GM04504 (cell line): ENCODE results near the gene LRP10.
"Not testable (repeated sequence)": the region's sequence is repeated elsewhere in the genome, so short reads cannot be mapped to it uniquely, and the experiment has no call there.

Experiments
- DNase-seq: peaks from one replicate; pipeline ENCODE4 v3.0.0-alpha.2; 2012; ENCODE audit warnings: low read depth

The LRP10 gene

GRCh38 chr14:22843123-22843925, 28.2 kb upstream of the LRP10 start:
- DNase-seq, result no peak

DNA sequence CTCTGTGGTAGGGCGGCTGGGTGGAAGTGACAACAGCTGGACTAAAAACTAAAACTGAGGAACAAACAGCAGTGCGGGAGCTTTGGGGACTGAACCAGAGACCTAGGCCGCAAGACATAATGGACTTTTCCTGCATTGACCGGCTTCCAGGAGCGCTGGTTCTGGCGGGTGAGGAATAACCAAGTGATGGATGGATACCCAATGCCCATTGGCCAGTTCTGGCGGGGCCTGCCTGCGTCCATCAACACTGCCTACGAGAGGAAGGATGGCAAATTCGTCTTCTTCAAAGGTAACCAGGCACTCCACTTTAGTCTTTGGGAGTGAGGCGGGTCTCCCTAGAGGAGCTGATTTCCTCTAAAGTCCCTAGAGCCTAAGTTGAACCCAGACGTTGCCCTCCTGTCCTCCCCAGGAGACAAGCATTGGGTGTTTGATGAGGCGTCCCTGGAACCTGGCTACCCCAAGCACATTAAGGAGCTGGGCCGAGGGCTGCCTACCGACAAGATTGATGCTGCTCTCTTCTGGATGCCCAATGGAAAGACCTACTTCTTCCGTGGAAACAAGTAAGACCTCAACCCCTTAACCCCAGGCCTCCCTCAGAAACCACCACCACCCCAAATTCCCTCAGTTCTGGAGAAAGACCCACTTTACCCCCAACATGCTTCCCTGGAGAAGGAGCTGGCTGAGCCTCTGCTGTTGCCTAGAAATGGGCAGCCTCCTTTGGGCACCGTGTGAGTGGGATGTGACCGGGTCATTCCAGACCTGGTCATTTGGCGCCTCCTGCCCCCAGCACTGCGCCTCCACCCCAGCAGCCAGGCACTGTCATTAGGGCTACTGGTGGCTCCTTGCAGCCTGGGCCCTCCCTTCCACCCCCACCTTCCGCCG, 27.1 kb upstream of the LRP10 start:
- no peak for DNase-seq

- DNase-seq, result no peak
Measured at GRCh38 chr14:22845103-22845394, 26.5 kb upstream of the LRP10 start.

DNA sequence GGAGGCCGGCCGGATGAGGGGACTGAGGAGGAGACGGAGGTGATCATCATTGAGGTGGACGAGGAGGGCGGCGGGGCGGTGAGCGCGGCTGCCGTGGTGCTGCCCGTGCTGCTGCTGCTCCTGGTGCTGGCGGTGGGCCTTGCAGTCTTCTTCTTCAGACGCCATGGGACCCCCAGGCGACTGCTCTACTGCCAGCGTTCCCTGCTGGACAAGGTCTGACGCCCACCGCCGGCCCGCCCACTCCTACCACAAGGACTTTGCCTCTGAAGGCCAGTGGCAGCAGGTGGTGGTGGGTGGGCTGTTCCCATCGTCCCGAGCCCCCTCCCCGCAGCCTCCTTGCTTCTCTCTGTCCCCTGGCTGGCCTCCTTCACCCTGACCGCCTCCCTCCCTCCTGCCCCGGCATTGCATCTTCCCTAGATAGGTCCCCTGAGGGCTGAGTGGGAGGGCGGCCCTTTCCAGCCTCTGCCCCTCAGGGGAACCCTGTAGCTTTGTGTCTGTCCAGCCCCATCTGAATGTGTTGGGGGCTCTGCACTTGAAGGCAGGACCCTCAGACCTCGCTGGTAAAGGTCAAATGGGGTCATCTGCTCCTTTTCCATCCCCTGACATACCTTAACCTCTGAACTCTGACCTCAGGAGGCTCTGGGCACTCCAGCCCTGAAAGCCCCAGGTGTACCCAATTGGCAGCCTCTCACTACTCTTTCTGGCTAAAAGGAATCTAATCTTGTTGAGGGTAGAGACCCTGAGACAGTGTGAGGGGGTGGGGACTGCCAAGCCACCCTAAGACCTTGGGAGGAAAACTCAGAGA, 25.5 kb upstream of the LRP10 start:
- DNase-seq, result no peak

- no peak for DNase-seq
Measured at GRCh38 chr14:22846811-22847307, 24.7 kb upstream of the LRP10 start.

DNA sequence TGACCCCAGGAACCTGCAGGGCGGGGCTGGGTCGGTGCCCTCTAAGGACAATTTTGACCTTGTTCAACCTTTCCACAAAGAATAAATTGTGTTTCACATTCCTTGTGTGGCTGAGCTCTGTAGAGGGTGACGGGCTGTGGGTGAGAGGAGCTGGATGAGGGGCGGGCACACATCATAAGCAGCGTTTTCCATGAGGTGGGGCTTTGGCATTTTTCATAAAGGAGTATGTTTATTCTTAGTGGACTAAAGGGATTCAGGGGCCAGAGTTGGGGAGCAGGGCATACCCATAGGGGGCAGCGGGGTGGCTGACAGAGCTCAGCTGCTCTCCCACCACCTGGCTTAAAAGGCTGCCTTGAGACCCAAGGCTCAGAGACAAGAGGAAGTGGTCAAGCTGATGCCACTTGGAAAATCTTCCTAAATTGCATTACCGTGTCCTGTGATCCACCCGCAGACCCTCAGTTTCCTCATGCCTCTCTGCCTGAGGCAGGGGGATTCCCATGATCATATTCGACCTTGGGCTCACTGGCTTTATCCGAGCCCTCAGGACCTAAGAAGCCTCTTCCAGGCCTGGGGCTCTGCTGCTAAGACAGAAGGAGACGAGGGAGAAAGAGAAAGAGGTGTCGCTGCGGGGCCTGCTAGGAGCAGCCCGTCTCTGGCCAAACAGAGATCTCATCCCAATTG, 23.7 kb upstream of the LRP10 start:
- no peak for DNase-seq

- DNase-seq, result peak; percentile 77
Measured at GRCh38 chr14:22848351-22849164, 23.0 kb upstream of the LRP10 start.

DNA sequence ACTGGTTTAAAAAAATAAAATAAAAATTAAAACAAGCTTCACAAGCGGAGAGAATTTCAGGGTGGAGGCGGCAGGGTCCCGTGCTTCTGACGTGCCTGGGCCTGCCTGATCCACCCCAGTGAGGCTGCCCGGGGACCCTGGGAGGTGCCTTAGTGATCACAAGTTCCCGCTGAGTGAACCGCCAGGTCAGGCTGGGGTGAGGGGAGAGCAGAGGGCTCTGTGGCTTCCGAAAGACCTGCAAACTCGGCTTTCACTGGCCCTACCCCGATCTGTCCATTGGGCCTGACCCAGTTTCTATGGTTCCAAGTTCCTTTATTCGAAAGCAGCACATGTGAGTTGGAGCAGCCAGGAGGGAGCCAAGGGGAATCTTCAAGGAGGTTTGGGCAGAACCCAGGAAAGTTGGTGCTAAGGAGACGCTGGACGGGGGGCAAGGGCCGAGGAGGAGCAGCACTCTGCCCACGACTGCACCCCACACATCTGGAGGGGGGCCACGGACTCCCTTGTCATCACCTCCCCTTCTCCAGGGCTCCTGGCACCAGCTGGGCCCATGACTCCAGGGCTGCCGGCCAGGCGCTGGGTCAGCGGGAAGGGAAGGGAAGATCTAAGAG, 22.2 kb upstream of the LRP10 start:
- DNase-seq, result no peak

DNA sequence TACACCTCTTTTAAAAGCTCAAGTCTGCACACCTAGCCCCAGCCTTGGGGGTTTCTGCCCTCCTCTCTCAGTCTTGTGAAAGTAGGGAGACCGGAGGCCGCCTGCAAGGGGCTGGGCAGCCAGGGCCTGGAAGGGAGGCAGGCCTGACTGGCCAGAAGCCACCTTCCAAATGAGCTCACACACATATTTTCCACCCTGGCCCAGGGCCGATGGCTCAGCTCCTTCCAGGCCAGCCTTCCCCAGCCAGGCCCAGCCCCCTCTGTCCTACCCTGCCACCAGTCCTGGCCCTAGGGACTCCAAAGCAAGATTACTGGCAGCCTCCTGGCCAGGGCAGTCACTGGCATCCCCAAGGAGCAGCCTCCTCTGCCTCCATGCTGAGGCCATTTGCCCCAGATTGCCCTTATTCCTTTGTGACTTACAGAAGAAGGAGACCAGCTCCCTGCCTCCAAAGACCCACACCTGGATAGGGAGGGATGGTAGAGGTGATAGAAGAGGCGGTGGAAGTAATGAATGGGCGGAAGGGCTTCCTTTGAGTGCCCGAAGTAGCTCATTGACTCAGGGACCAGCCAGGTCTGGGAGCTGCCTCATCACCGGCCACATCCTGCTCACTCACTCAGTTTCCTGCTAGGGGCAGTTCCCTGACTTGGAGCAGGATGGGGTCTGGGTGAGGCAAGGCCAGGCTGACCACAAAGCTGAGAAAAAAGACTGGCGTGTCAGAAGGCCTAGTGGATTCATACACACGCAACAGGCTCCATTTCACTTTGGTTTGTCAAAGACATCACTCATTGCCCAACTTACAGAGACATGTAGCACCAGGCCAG, 20.4 kb upstream of the LRP10 start:
- peak; percentile 95 for DNase-seq

DNA sequence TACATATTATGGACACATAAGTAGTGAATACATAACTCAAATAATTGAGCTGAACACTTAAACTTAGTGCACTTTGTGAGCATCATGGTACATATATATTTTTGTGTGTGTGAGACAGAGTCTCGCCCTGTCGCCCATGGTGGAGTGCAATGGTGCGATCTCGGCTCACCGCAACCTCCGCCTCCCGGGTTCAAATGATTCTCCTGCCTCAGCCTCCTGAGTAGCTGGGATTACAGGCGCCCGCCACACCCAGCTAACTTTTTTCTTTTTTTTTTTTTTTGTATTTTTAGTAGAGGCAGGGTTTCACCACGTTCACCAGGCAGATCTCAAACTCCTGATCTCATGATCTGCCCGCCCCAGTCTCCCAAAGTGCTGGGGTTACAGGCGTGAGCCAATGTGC, 19.4 kb upstream of the LRP10 start:
- DNase-seq, result not testable (repeated sequence)

GRCh38 chr14:22852599-22852939, 19.0 kb upstream of the LRP10 start:
- DNase-seq, result no peak

GRCh38 chr14:22852940-22853767, 18.4 kb upstream of the LRP10 start:
- DNase-seq, result peak; percentile 65

- DNase-seq, result not testable (repeated sequence)
Measured at GRCh38 chr14:22854296-22854695, 17.2 kb upstream of the LRP10 start.

GRCh38 chr14:22854963-22855724, 16.4 kb upstream of the LRP10 start:
- DNase-seq, result no peak

GRCh38 chr14:22856428-22856827, 15.1 kb upstream of the LRP10 start:
- no peak for DNase-seq

DNA sequence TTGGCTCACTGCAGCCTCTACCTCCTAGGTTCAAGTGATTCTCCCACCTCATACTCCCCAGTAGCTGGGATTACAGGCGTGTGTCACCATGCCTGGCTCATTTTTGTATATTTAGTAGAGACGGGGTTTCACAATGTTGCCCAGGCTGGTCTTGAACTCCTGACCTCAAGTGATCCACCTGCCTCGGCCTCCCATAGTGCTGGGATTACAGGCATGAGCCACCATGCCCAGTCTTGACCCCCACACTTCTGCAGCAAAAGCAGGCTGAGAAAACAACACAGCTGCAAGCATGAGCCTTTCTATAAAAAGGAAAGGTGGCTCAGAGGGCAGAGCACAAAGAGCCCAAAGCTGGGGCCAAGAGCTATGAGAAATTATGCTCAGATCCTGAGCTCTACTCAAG, 11.2 kb upstream of the LRP10 start:
- not testable (repeated sequence) for DNase-seq

- no peak for DNase-seq
Measured at GRCh38 chr14:22861651-22862050, 9.9 kb upstream of the LRP10 start.

DNA sequence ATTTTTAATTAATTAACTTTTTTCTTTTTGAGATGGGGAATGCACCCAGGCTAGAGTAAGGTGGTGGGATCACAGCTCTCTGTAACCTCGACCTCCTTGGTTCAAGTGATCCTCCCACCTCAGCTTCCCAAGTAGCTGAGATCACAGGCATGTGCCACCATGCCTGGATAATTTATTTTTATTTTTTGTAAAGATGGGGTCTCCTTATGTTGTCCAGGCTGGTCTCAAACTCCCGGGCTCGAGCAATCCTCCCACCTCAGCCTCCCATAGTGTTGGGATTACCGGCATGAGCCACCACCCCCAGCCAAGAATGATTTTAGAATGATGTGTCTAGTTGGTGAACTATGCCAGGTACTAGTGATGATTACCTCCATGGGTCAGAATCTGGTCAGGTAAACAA, 6.6 kb upstream of the LRP10 start:
- no peak for DNase-seq
